Thymus (tissue), 11 donors: ENCODE measurements around the gene AQR. TPM values are rescaled to one million over a fixed set of nuclear protein-coding genes. Genes with fewer than 3 reads are reported as not detected.

Experiments used
- DNase-seq, 9 donors: peaks; one replicate each; pipeline ENCODE4 v3.0.0-alpha.2; 2013; ENCODE audit warnings: low spot score in 9 of 9, low read depth in 6 of 9, missing footprints in 1 of 9
- H3K27ac ChIP-seq, 2 donors: one replicate each; pipeline ENCODE4 v1.5.1; 2013; ENCODE audit warnings: control low read depth in 1 of 2, low read depth in 1 of 2, low read length in 1 of 2, mild to moderate bottlenecking in 1 of 2, moderate library complexity in 1 of 2
- H3K27me3 ChIP-seq, 2 donors: one replicate each; pipeline ENCODE4 v1.5.1; 2013; ENCODE audit warnings: low read length in 1 of 2; ENCODE audit not compliant: control insufficient read depth in 2 of 2, insufficient read depth in 1 of 2
- H3K36me3 ChIP-seq, 2 donors: one replicate each; pipeline ENCODE4 v1.5.1; 2013; ENCODE audit warnings: low read length in 1 of 2, mild to moderate bottlenecking in 1 of 2, moderate library complexity in 1 of 2; ENCODE audit not compliant: control insufficient read depth in 2 of 2, insufficient read depth in 2 of 2
- H3K4me1 ChIP-seq, 2 donors: one replicate each; pipeline ENCODE4 v1.5.1; 2013; ENCODE audit warnings: low read length in 2 of 2; ENCODE audit not compliant: control insufficient read depth in 2 of 2, insufficient read depth in 2 of 2
- H3K4me3 ChIP-seq, 2 donors: one replicate each; pipeline ENCODE4 v1.5.1; 2013; ENCODE audit warnings: low read length in 2 of 2, control low read depth in 1 of 2, mild to moderate bottlenecking in 1 of 2
- H3K9me3 ChIP-seq, 2 donors: one replicate each; pipeline ENCODE4 v1.5.1; 2013; ENCODE audit warnings: low read length in 1 of 2, mild to moderate bottlenecking in 1 of 2; ENCODE audit not compliant: control insufficient read depth in 2 of 2, insufficient read depth in 1 of 2
- WGBS: extraction: QIAGEN DNeasy Blood & Tissue Kit; methylation state at CpG from one replicate; pipeline ENCODE4 v1.1.7; 2013; 5-methylcytosine and 5-hydroxymethylcytosine counted together
- polyA plus RNA-seq: library from polyadenylated mRNA; stranded (reverse); fragments of 200-250 nt; gene quantifications from one replicate; pipeline ENCODE4 v1.2.3, GENCODE V29; 2013
- total RNA-seq: library from RNA; stranded (reverse); fragments of 120-200 nt; gene quantifications from one replicate; pipeline ENCODE4 v1.2.4, GENCODE V29; 2013
- donor health status: healthy.

AQR gene
- total and polyA plus RNA-seq, 2 donors = 18.0 to 37.8 TPM

DNA sequence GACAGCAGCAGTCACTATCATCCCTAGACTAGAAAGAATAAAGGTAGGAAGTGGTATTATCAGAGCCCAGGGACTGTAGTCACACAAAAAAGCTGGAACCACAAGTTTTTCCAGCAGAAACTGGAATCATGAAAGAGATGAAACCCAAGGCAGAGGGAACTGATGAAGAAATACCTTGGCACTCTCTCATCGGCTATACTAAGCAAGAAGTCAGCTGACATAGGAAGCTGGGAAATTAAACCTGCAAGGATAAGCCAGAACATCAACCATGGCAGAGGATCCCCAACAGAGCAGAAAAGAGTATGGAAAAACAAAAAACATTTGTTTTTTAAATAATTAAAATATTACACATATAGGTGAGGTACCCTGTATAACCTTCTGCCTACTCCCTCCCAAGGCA lies 86.5 kb downstream of the AQR start:
- peaks cover 12 to 34% of the 10 kb centered on the region in 2 donors for H3K36me3 ChIP-seq
- 96% methylated on average over 1 of the region's 1 CpG for WGBS

GRCh38 chr15:34879107-34879506 lies 90.4 kb downstream of the AQR start:
- H3K27ac ChIP-seq = no peak overlapping the region
- whole genome bisulfite sequencing = 74% methylated on average over 4 of the region's 4 CpGs
- H3K27me3 ChIP-seq = no peaks in the 10 kb centered on the region
- H3K9me3 ChIP-seq = no peaks in the 10 kb centered on the region
- H3K4me3 ChIP-seq = no peak overlapping the region
- peaks cover 19 to 34% of the 10 kb centered on the region in 2 donors for H3K36me3 ChIP-seq
- DNase-seq = no peak
- no peaks in the 10 kb centered on the region for H3K4me1 ChIP-seq

More for the DNA sequence above, 86.5 kb downstream of the AQR start:
- no peak overlapping the region for H3K4me3 ChIP-seq
- H3K27me3 ChIP-seq = no peaks in the 10 kb centered on the region
- DNase-seq = no peak
- H3K27ac ChIP-seq = no peak overlapping the region
- no peaks in the 10 kb centered on the region for H3K9me3 ChIP-seq
- no peaks in the 10 kb centered on the region for H3K4me1 ChIP-seq

DNA sequence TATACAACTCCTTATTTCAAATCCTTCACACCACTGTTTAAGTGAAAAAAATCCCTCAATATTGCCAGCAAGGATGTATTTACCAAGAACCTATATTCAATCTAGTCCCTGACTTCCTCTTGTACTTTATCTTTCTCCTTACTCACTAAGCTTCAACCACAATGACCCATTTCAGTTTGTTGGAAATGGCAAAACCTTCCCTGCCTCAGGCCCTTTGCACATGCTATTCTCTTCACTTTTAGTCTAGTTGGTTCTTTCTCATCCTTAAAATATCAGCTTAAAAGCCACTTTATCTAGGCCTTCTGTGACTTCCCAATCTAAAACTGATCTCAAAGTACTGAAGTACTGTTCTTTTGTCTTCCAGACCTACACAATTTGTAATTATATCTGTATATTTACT lies 92.9 kb downstream of the AQR start:
- Histone ChIP-seq H3K4me1 (no peaks in the 10 kb centered on the region), H3K9me3 (no peaks in the 10 kb centered on the region), H3K4me3 (no peak overlapping the region), H3K27ac (no peak overlapping the region), H3K36me3 (peaks cover 12 to 25% of the 10 kb centered on the region in 2 donors), H3K27me3 (no peaks in the 10 kb centered on the region)
- DNase-seq = no peak

GRCh38 chr15:34869110-34869509 lies 100.4 kb downstream of the AQR start:
- Histone ChIP-seq H3K4me3 (no peak overlapping the region), H3K36me3 (peaks cover 3 to 8% of the 10 kb centered on the region in 2 donors), H3K27ac (no peak overlapping the region), H3K9me3 (no peaks in the 10 kb centered on the region), H3K27me3 (no peaks in the 10 kb centered on the region), H3K4me1 (no peaks in the 10 kb centered on the region)
- 100% methylated on average over 2 of the region's 2 CpGs for WGBS
- DNase-seq = no peak

GRCh38 chr15:34865531-34865930 lies 104.0 kb downstream of the AQR start:
- no peak overlapping the region for H3K4me3 ChIP-seq
- H3K4me1 ChIP-seq = no peaks in the 10 kb centered on the region
- H3K27me3 ChIP-seq = no peaks in the 10 kb centered on the region
- no peaks in the 10 kb centered on the region for H3K9me3 ChIP-seq
- H3K27ac ChIP-seq = no peak overlapping the region
- DNase-seq = no peak
- H3K36me3 ChIP-seq = peaks cover 8 to 19% of the 10 kb centered on the region in 2 donors
- 99% methylated on average over 1 of the region's 1 CpG for WGBS

- DNase-seq = no peak
- H3K27me3 ChIP-seq = no peaks in the 10 kb centered on the region
- H3K4me1 ChIP-seq = no peaks in the 10 kb centered on the region
- peaks cover 18 to 26% of the 10 kb centered on the region in 2 donors for H3K36me3 ChIP-seq
- H3K9me3 ChIP-seq = no peaks in the 10 kb centered on the region
- no peak overlapping the region for H3K27ac ChIP-seq
- no peak overlapping the region for H3K4me3 ChIP-seq
- 97% methylated on average over 4 of the region's 4 CpGs for WGBS
Observed at GRCh38 chr15:34861214-34861613, 108.3 kb downstream of the AQR start.

GRCh38 chr15:34855893-34856292 lies 113.6 kb downstream of the AQR start:
- H3K4me1 ChIP-seq = no peaks in the 10 kb centered on the region
- H3K36me3 ChIP-seq = peaks cover 17 to 19% of the 10 kb centered on the region in 2 donors
- H3K9me3 ChIP-seq = no peaks in the 10 kb centered on the region
- no peak for DNase-seq
- no peak overlapping the region for H3K4me3 ChIP-seq
- H3K27ac ChIP-seq = no peak overlapping the region
- H3K27me3 ChIP-seq = no peaks in the 10 kb centered on the region

DNA sequence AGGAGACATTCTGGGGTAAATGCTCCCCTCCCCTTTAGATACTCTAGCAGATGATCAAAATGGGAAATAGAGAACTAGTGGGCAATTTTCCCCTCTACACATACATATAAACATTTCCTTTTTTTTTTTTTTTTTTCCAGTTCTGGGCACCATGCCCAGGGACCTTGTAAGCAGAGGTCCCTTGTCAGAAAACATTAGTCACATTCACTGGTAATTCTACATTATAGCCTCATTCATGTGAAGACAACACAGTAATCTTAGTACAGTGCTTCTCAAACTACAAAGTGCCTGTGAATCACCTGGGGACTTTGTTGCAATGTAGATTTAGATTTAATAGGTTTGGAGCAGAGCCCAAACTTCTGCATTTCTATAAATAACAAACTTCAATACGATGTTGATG lies 114.1 kb downstream of the AQR start:
- DNase-seq = no peak
- peaks cover 17 to 19% of the 10 kb centered on the region in 2 donors for H3K36me3 ChIP-seq
- no peak overlapping the region for H3K27ac ChIP-seq
- no peak overlapping the region for H3K4me3 ChIP-seq
- WGBS = 44% methylated on average over 1 of the region's 1 CpG
- no peaks in the 10 kb centered on the region for H3K27me3 ChIP-seq
- no peaks in the 10 kb centered on the region for H3K9me3 ChIP-seq
- H3K4me1 ChIP-seq = no peaks in the 10 kb centered on the region

DNA sequence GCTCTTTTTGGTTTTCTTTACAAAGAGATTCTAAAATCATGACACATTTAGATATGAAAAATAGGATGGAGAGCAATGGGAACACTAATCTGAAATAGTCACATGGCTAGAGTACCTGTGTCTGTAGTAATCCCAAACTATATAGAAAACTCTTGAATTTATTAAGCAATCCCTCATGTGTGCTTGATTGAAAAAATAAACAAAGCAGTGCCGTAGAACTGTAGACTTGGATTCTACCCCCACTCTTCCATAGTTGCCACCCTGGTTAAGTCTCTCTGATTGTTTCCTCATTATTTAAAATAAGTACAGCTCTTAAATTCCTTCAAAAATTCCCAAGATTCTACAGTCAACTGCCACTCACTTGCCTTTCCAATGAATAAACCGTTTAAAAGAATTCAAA lies 115.3 kb downstream of the AQR start:
- Histone ChIP-seq H3K27ac (no peak overlapping the region), H3K4me1 (no peaks in the 10 kb centered on the region), H3K4me3 (no peak overlapping the region), H3K36me3 (peaks cover 12 to 19% of the 10 kb centered on the region in 2 donors), H3K27me3 (no peaks in the 10 kb centered on the region), H3K9me3 (no peaks in the 10 kb centered on the region)
- DNase-seq = no peak
- 98% methylated on average over 2 of the region's 2 CpGs for WGBS
